Endodermal cell (in vitro differentiated cells): Measurements from ENCODE around the gene SHISA3. TPM values are rescaled to one million over a fixed set of nuclear protein-coding genes. Genes with fewer than 3 reads are reported as not detected.

Experiments used
- DNase-seq: peaks from one replicate; pipeline ENCODE4 v3.0.0-alpha.2; 2017
- H3K27ac ChIP-seq: 2 replicates; pipeline ENCODE4 v1.5.1; 2013; ENCODE audit warnings: mild to moderate bottlenecking, low read depth, low read length, moderate library complexity
- H3K27me3 ChIP-seq: 2 replicates; pipeline ENCODE4 v1.6.1; 2013; ENCODE audit warnings: mild to moderate bottlenecking, low read length, moderate library complexity; ENCODE audit not compliant: insufficient read depth, control insufficient read depth, poor library complexity, severe bottlenecking
- H3K36me3 ChIP-seq: 2 replicates; pipeline ENCODE4 v1.7.0; 2013; ENCODE audit warnings: mild to moderate bottlenecking, low read length, moderate library complexity; ENCODE audit not compliant: control insufficient read depth, insufficient read depth
- H3K4me1 ChIP-seq: one replicate; pipeline ENCODE4 v1.7.0; 2013; ENCODE audit warnings: low read length; ENCODE audit not compliant: control insufficient read depth, insufficient read depth
- H3K4me3 ChIP-seq: 2 replicates; pipeline ENCODE4 v1.5.1; 2013; ENCODE audit warnings: mild to moderate bottlenecking, low read length, moderate library complexity
- H3K9ac ChIP-seq: 2 replicates; pipeline ENCODE4 v1.6.1; 2013; ENCODE audit warnings: mild to moderate bottlenecking, low read length, moderate library complexity; ENCODE audit not compliant: poor library complexity, severe bottlenecking; ENCODE audit errors: extremely low read depth
- H3K9me3 ChIP-seq: 2 replicates; pipeline ENCODE4 v1.6.1; 2013; ENCODE audit warnings: mild to moderate bottlenecking, low read length, moderate library complexity; ENCODE audit not compliant: control insufficient read depth
- H3K27ac Mint-ChIP-seq: 2 replicates; pipeline ENCODE4 v1.8.0; 2020; ENCODE audit warnings: mixed read lengths
- H3K27me3 Mint-ChIP-seq: 2 replicates; pipeline ENCODE4 v1.8.0; 2021; ENCODE audit warnings: mild to moderate bottlenecking, mixed read lengths; ENCODE audit not compliant: insufficient read depth
- H3K36me3 Mint-ChIP-seq: 2 replicates; pipeline ENCODE4 v1.8.0; 2020; ENCODE audit warnings: low read depth, mixed read lengths
- H3K4me1 Mint-ChIP-seq: 2 replicates; pipeline ENCODE4 v1.8.0; 2020; ENCODE audit warnings: mixed read lengths
- H3K4me3 Mint-ChIP-seq: 2 replicates; pipeline ENCODE4 v1.8.0; 2020; ENCODE audit warnings: mild to moderate bottlenecking, moderate library complexity, mixed read lengths
- H3K9me3 Mint-ChIP-seq: 2 replicates; pipeline ENCODE4 v1.8.0; 2020; ENCODE audit warnings: mild to moderate bottlenecking, mixed read lengths
- CTCF ChIP-seq: fragments of 200-600 bp; sonication (generic); conservative IDR thresholded peaks from 2 replicates; pipeline ENCODE4 v1.5.0; 2021; ENCODE audit warnings: antibody characterized with exemption, mild to moderate bottlenecking
- WGBS, 2 experiments: methylation state at CpG; one replicate each; pipeline versions ENCODE4 v1.1.5 to v1.1.7; 2013; ENCODE audit warnings: missing lambda C conversion rate in 2 of 2, mixed read lengths in 1 of 2; ENCODE audit not compliant: insufficient coverage in 1 of 2, insufficient read length in 1 of 2; 5-methylcytosine and 5-hydroxymethylcytosine counted together
- total RNA-seq, 2 donors: library from RNA; stranded (reverse); fragmentation: NEBNext Ultra II Directional in 1 of 2; extraction: Animal tissue kit (Norgen Biotek cat#: 25700) in 1 of 2; gene quantifications; 2 replicates in 1 of 2; 3 replicates in 1 of 2; pipeline ENCODE4 v1.2.1, GENCODE V29; 2021

Gene SHISA3
- total RNA-seq, 2 donors from 2014 or later, result 18.0 to 37.0 TPM

DNA sequence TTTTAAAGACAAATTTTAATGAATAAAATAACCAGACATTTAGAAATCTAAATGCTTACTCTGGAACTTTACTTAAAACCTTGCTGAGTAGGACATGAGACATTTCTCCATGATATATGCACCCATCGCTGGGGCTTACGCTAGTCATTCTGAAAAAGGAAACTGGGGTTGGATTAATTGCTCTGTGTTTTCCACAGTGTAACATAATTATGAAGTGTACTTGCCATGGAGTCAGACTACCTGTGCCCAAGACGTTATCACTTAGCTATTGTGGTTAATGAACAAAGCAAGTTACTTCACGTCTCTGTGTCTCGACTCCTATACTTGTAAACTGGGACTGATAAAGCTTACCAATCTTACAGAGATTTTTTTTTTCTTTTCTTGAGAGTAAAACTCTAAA lies 47.8 kb downstream of the SHISA3 start:
- no peak overlapping the region for H3K9ac ChIP-seq

DNA sequence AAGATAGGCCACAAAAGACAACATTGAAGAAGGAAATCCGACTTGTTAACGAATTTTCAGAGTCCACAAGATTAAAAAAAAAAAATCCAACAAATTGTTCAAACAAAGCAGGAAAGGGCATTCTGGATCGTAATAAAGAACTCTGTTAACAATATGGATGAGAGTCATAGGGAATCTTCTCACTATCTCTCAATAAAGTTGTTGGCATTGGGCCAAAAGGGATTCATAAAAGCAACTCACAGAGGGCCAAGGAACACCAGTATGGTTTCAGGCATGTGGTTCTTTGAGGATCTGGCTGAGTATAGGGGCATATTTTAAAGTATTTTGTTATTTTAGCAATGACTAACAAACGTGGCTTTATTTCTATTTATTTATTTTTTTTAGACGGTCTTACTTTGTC lies 49.5 kb downstream of the SHISA3 start:
- WGBS, 2 experiments, result 73% methylated on average over 5 of the region's 5 CpGs
- H3K4me1 Mint-ChIP-seq, result peaks cover 14% of the 10 kb centered on the region
- H3K27ac Mint-ChIP-seq, result peak overlapping the region; percentile 45

More for the DNA sequence above, 47.8 kb downstream of the SHISA3 start:
- no peak overlapping the region for H3K27ac Mint-ChIP-seq
- H3K4me1 Mint-ChIP-seq, result peaks cover 6% of the 10 kb centered on the region
- WGBS, 2 experiments, result 95 to 96% methylated on average over 4 to 5 of the region's 5 CpGs
- H3K4me3 Mint-ChIP-seq, result no peak overlapping the region
- no peaks in the 10 kb centered on the region for H3K27me3 Mint-ChIP-seq
- peaks cover 18% of the 10 kb centered on the region for H3K36me3 Mint-ChIP-seq
- no peak for DNase-seq
- TF ChIP-seq CTCF, result no peak
- Histone ChIP-seq H3K9me3 (no peaks in the 10 kb centered on the region), H3K4me1 (no peaks in the 10 kb centered on the region), H3K4me3 (no peak overlapping the region), H3K36me3 (peaks cover 5% of the 10 kb centered on the region), H3K27ac (no peak overlapping the region), H3K27me3 (no peaks in the 10 kb centered on the region)
- H3K9me3 Mint-ChIP-seq, result no peaks in the 10 kb centered on the region

More for the DNA sequence above, 49.5 kb downstream of the SHISA3 start:
- no peak overlapping the region for H3K9ac ChIP-seq
- H3K27ac ChIP-seq, result no peak overlapping the region
- peaks cover 23% of the 10 kb centered on the region for H3K36me3 Mint-ChIP-seq
- peaks cover 1% of the 10 kb centered on the region for H3K4me1 ChIP-seq
- peaks cover 5% of the 10 kb centered on the region for H3K36me3 ChIP-seq
- DNase-seq, result no peak
- H3K27me3 Mint-ChIP-seq, result no peaks in the 10 kb centered on the region
- no peak overlapping the region for H3K4me3 Mint-ChIP-seq
- H3K27me3 ChIP-seq, result no peaks in the 10 kb centered on the region
- H3K4me3 ChIP-seq, result no peak overlapping the region
- no peaks in the 10 kb centered on the region for H3K9me3 Mint-ChIP-seq
- no peak for TF ChIP-seq CTCF
- H3K9me3 ChIP-seq, result no peaks in the 10 kb centered on the region

Other genes with a start within 250 kb of the SHISA3 start
- 10 to 100 TPM; 11.6 to 13.4 TPM for gene BEND4, start 244.8 kb upstream of the SHISA3 start, total RNA-seq